HepG2 (cell line): ENCODE data around the gene EFCAB14. TPM values are rescaled to one million over a fixed set of nuclear protein-coding genes. Genes with fewer than 3 reads are reported as not detected.

ENCODE experiments used
- ATAC-seq: fragments of 200-7000 bp; cut with Tn5 transposase; 3 replicates; pipeline ENCODE4 v1.9.1; 2020; ENCODE audit warnings: mild to moderate bottlenecking, moderate library complexity
- BruUV-seq: library from RNA; stranded (reverse); fragments of 400-500 nt; replicated peaks from 2 replicates; lab custom pipeline; 2021; lab: Mats Ljungman, UMichigan
- CTCF ChIA-PET: fragments of 300-600 bp; formaldehyde crosslinking; extraction: SDS; loops from one replicate; lab custom pipeline; 2021; ENCODE audit warnings: low total read pairs, inconsistent platforms, low intra/inter-chr PET ratio; lab: Yijun Ruan, JAX
- POLR2A ChIA-PET: fragments of 350-600 bp; sonication (Branson Sonifier 250); formaldehyde crosslinking; loops from one replicate; lab custom pipeline; 2020; ENCODE audit warnings: antibody characterized with exemption, inconsistent platforms; lab: Yijun Ruan, JAX
- DNase-seq: peaks from one replicate; pipeline ENCODE4 v3.0.0-alpha.2; 2015; ENCODE audit warnings: low spot score
- FAIRE-seq: peaks from 3 replicates; lab custom pipeline; 2011; peaks lifted over from hg19 to GRCh38; lab: Jason Lieb, UNC
- H2AFZ ChIP-seq: one replicate; pipeline ENCODE4 v1.6.1; 2011; ENCODE audit warnings: low read length, inconsistent platforms
- H3K27ac ChIP-seq: fragments of 300-600 bp; 3 replicates; pipeline ENCODE4 v1.8.0; 2011; ENCODE audit warnings: mixed run types, mild to moderate bottlenecking, mixed read lengths, low read length, inconsistent platforms; ENCODE audit not compliant: insufficient read depth; ENCODE audit errors: extremely low read length
- H3K27me3 ChIP-seq, 2 experiments: fragments of 200-600 bp in 1 of 2; 2 replicates in 1 of 2; 3 replicates in 1 of 2; pipeline versions ENCODE4 v1.6.0 to v1.8.0; 2011; ENCODE audit warnings: low read length in 2 of 2, mild to moderate bottlenecking in 2 of 2, moderate library complexity in 2 of 2, inconsistent platforms in 1 of 2; ENCODE audit not compliant: insufficient read depth in 2 of 2, control insufficient read depth in 1 of 2
- H3K36me3 ChIP-seq, 2 experiments: fragments of 200-600 bp in 1 of 2; replicated peaks in 1 of 2; 2 replicates in 1 of 2; 3 replicates in 1 of 2; pipeline versions ENCODE4 v1.5.1 to v1.8.0; 2011; ENCODE audit warnings: low read length in 2 of 2, inconsistent platforms in 1 of 2; ENCODE audit not compliant: insufficient read depth in 2 of 2, control insufficient read depth in 1 of 2
- H3K4me1 ChIP-seq: 2 replicates; pipeline ENCODE4 v1.5.1; 2012; ENCODE audit warnings: low read length, inconsistent platforms; ENCODE audit not compliant: insufficient read depth
- H3K4me2 ChIP-seq: 2 replicates; pipeline ENCODE4 v1.6.0; 2011; ENCODE audit warnings: low read depth, low read length, inconsistent platforms
- H3K4me3 ChIP-seq, 3 experiments: fragments of 200-600 bp in 1 of 3; sonication (generic), shearing (Covaris generic) in 1 of 3; replicated peaks in 1 of 3; 2 replicates each; pipeline ENCODE4 v1.5.1; 2011 to 2016; ENCODE audit warnings: low read length in 3 of 3, inconsistent platforms in 2 of 3, low read depth in 2 of 3, mild to moderate bottlenecking in 2 of 3, control low read depth in 1 of 3, mixed read lengths in 1 of 3; ENCODE audit not compliant: insufficient read depth in 1 of 3
- H3K79me2 ChIP-seq: one replicate; pipeline ENCODE4 v1.6.1; 2011; ENCODE audit warnings: low read length, inconsistent platforms; ENCODE audit not compliant: insufficient read depth
- H3K9ac ChIP-seq: 2 replicates; pipeline ENCODE4 v1.6.0; 2011; ENCODE audit warnings: mild to moderate bottlenecking, low read depth, low read length, inconsistent platforms; ENCODE audit not compliant: insufficient read depth
- H3K9me3 ChIP-seq: 2 replicates; pipeline ENCODE4 v1.5.1; 2012; ENCODE audit warnings: mild to moderate bottlenecking, low read length
- H4K20me1 ChIP-seq: 2 replicates; pipeline ENCODE4 v1.6.0; 2011; ENCODE audit warnings: inconsistent platforms, mild to moderate bottlenecking, low read length, moderate library complexity; ENCODE audit not compliant: insufficient read depth
- EHMT2 ChIP-seq: fragments of 200-600 bp; sonication (generic); IDR thresholded peaks from 2 replicates; pipeline ENCODE4 v1.7.0; 2017; ENCODE audit warnings: antibody characterized with exemption, low read depth, low read length, borderline replicate concordance
- FOXA3 ChIP-seq: IDR thresholded peaks from 2 replicates; pipeline ENCODE4 v1.6.1; 2016; ENCODE audit warnings: missing genetic modification reagents, missing compliant biosample characterization
- FOXP1 ChIP-seq, 2 experiments: fragments of 450-650 bp in 1 of 2; IDR thresholded peaks; 2 replicates each; pipeline ENCODE4 v1.6.1; 2017 to 2018; ENCODE audit warnings: antibody characterized with exemption in 1 of 2
- NFATC3 ChIP-seq: sonication (generic); formaldehyde crosslinking; IDR thresholded peaks from 2 replicates; pipeline ENCODE4 v1.5.1; 2020; ENCODE audit warnings: mild to moderate bottlenecking, missing genetic modification reagents
- NFKB2 ChIP-seq: sonication (generic); formaldehyde crosslinking; IDR thresholded peaks from 2 replicates; pipeline ENCODE4 v1.4.0; 2020; ENCODE audit warnings: missing genetic modification reagents, borderline replicate concordance
- YY1 ChIP-seq: IDR thresholded peaks from 2 replicates; pipeline ENCODE4 v1.6.1; 2011; ENCODE audit warnings: low read length, low read depth, moderate library complexity, mild to moderate bottlenecking; ENCODE audit not compliant: insufficient read depth, insufficient replicate concordance
- ZBTB26 ChIP-seq: IDR thresholded peaks from 2 replicates; pipeline ENCODE4 v1.6.1; 2016; ENCODE audit warnings: missing compliant biosample characterization, missing genetic modification reagents, borderline replicate concordance
- ZSCAN12 ChIP-seq: sonication (generic); formaldehyde crosslinking; IDR thresholded peaks from 2 replicates; pipeline ENCODE4 v1.9.0; 2021; ENCODE audit warnings: mild to moderate bottlenecking, missing genetic modification reagents
- WGBS: methylation state at CpG from one replicate; pipeline ENCODE4 v1.1.6; 2017; ENCODE audit warnings: low lambda C conversion rate; 5-methylcytosine and 5-hydroxymethylcytosine counted together
- in situ Hi-C: cut with HindIII; loops from 2 replicates; pipeline ENCODE4 v1.10.0; 2017; ENCODE audit warnings: low pct_unique_long_range_greater_than_20kb; ENCODE audit not compliant: extremely low pct_ligation_motif_present
- intact Hi-C: fragments of 100-400 bp; cut with micrococcal nuclease; formaldehyde crosslinking; loops from one replicate; pipeline ENCODE4 v1.10.0; 2022; ENCODE audit not compliant: unreplicated experiment
- polyA plus RNA-seq, 8 experiments: library from polyadenylated mRNA; depleted of rRNA in 3 of 8; stranded (reverse) in 7 of 8; unstranded in 1 of 8; fragments of >200 nt; fragmentation: Illumina TruSeq in 4 of 8; extraction: Trizol in 4 of 8; gene quantifications; 2 replicates each; pipeline versions ENCODE4 v1.2.1 to v1.2.3, GENCODE V29; 2011 to 2016; ENCODE audit warnings: low read depth in 4 of 8, missing spikeins in 1 of 8, mixed read lengths in 1 of 8; ENCODE audit not compliant: insufficient read depth in 1 of 8
- total RNA-seq, 5 experiments: library from RNA; depleted of rRNA; stranded (reverse); fragments of >200 nt; fragmentation: Illumina TruSeq; extraction: Trizol; gene quantifications; 2 replicates each; pipeline ENCODE4 v1.2.3, GENCODE V29; 2016; ENCODE audit warnings: low read depth in 1 of 5

Gene EFCAB14
- total and polyA plus RNA-seq, 2 of the 13 experiments (the other 11 are each of a cell fraction or from before 2014, with no cell fraction given), result 13.4 to 17.9 TPM

- TF ChIP-seq EHMT2, result no peak
- TF ChIP-seq ZBTB26 (CRISPR knock-in tag), result no peak
- Histone ChIP-seq H3K27ac (no peak overlapping the region), H3K9me3 (no peaks in the 10 kb centered on the region), H3K9ac (no peak overlapping the region), H2AFZ (no peak overlapping the region), H3K4me2 (0 out of 2 replicates have a peak overlapping the region, but pooled peaks have one; percentile 0), H3K27me3 (no peaks in the 10 kb centered on the region), H4K20me1 (no peaks in the 10 kb centered on the region), H3K4me3 (no peak overlapping the region), H3K4me1 (peaks cover 21% of the 10 kb centered on the region), H3K79me2 (no peaks in the 10 kb centered on the region), H3K36me3 (peaks cover 13 to 67% of the 10 kb centered on the region in 2 experiments)
- no peak for DNase-seq
- BruUV-seq, result no TSS peak
- intact Hi-C loops, result no loop called here
- in situ Hi-C loops, result no loop called here
- ChIA-PET POLR2A (interaction anchor here (1.3 to 1.6 kb wide), 3 partner anchors 15 to 78 kb away, joined by 3 to 11 read pairs (median 5); partner anchors contain the start of genes ATPAF1 and MKNK1), CTCF (no interaction called here)
- no peak for ATAC-seq
- FAIRE-seq, result no peak
- 70% methylated on average over 1 of the region's 1 CpG for WGBS
These were observed 36.9 kb downstream of the EFCAB14 start for GRCh38 chr1:46682064-46682463.

- 0 out of 2 replicates have a peak overlapping the region, but pooled peaks have one; percentile 0 for H3K4me2 ChIP-seq
These were observed 37.4 kb downstream of the EFCAB14 start for GRCh38 chr1:46681333-46682034.

More at GRCh38 chr1:46681333-46682034, 37.4 kb downstream of the EFCAB14 start:
- no peak overlapping the region for H3K27ac ChIP-seq
- in situ Hi-C loops (no loop called here), intact Hi-C loops (no loop called here)
- peaks cover 21% of the 10 kb centered on the region for H3K4me1 ChIP-seq
- H3K79me2 ChIP-seq, result no peaks in the 10 kb centered on the region
- FAIRE-seq (no peak), ATAC-seq (no peak)
- no peaks in the 10 kb centered on the region for H4K20me1 ChIP-seq
- no peak overlapping the region for H3K9ac ChIP-seq
- BruUV-seq, result no TSS peak
- POLR2A ChIA-PET, result interaction anchor here (1.3 to 1.6 kb wide), 3 partner anchors 14 to 77 kb away, joined by 3 to 11 read pairs (median 5); partner anchors contain the start of genes ATPAF1 and MKNK1
- TF ChIP-seq NFATC3 (CRISPR knock-in tag) (no peak), ZSCAN12 (no peak), YY1 (no peak), FOXA3 (CRISPR knock-in tag) (peak; percentile 23; the same call in 1 of the 2 replicates), FOXP1 (IDR thresholded peaks at IDR 0.05) (no peak), FOXP1 (CRISPR knock-in tag; IDR thresholded peaks at IDR 0.05) (peak; percentile 35), NFKB2 (CRISPR knock-in tag) (no peak)
- TF ChIP-seq, all 625 proteins: peak for 2
- Histone ChIP-seq H3K27me3 (no peaks in the 10 kb centered on the region), H3K4me3 (no peak overlapping the region), H3K36me3 (peaks cover 12 to 65% of the 10 kb centered on the region in 2 experiments), H3K9me3 (no peaks in the 10 kb centered on the region), H2AFZ (no peak overlapping the region)
- CTCF ChIA-PET, result no interaction called here
- no peak for DNase-seq
- WGBS, result 97% methylated on average over 1 of the region's 1 CpG
